K562 (cell line): ENCODE measurements around the gene FCRL6. TPM values are rescaled to one million over a fixed set of nuclear protein-coding genes. Genes with fewer than 3 reads are reported as not detected.

Source experiments
- ATAC-seq: fragments of 200-7000 bp; cut with Tn5 transposase; 3 replicates; pipeline ENCODE4 v1.9.1; 2020; ENCODE audit warnings: moderate library complexity
- BruUV-seq: library from RNA; stranded (reverse); fragments of 400-500 nt; replicated peaks from 2 replicates; lab custom pipeline; 2021; lab: Mats Ljungman, UMichigan
- CTCF ChIA-PET: fragments of 300-600 bp; formaldehyde crosslinking; extraction: SDS; loops from one replicate; lab custom pipeline; 2021; ENCODE audit warnings: low intra/inter-chr PET ratio; lab: Yijun Ruan, JAX
- POLR2A ChIA-PET: fragments of 300-600, 350-650 bp; sonication (Branson Sonifier 250); formaldehyde crosslinking; extraction: SDS; loops from one replicate; lab custom pipeline; 2021; ENCODE audit warnings: antibody characterized with exemption, inconsistent platforms; lab: Yijun Ruan, JAX
- DNase-seq, 4 experiments: peaks; one replicate each; pipeline versions ENCODE4 v3.0.0 to v3.0.0-alpha.2; 2011 to 2018; ENCODE audit warnings: low spot score in 3 of 4, mixed read lengths in 3 of 4; ENCODE audit errors: extremely low read depth in 1 of 4
- FAIRE-seq: peaks from 2 replicates; lab custom pipeline; 2011; peaks lifted over from hg19 to GRCh38; lab: Jason Lieb, UNC
- H2AFZ ChIP-seq: 2 replicates; pipeline ENCODE4 v1.6.0; 2011; ENCODE audit warnings: low read depth, low read length, control low read depth, inconsistent platforms
- H3K27ac ChIP-seq: fragments of 200-600 bp; 3 replicates; pipeline ENCODE4 v1.8.0; 2011; ENCODE audit warnings: low read depth, mild to moderate bottlenecking, control low read depth, inconsistent platforms, low read length, moderate library complexity, mixed read lengths; ENCODE audit errors: extremely low read depth
- H3K27me3 ChIP-seq, 2 experiments: fragments of 300-600 bp in 1 of 2; 2 replicates in 1 of 2; 3 replicates in 1 of 2; pipeline versions ENCODE4 v1.6.0 to v1.8.0; 2011; ENCODE audit warnings: inconsistent platforms in 2 of 2, low read length in 2 of 2, mild to moderate bottlenecking in 1 of 2, mixed read lengths in 1 of 2, moderate library complexity in 1 of 2; ENCODE audit not compliant: control insufficient read depth in 2 of 2, insufficient read depth in 2 of 2
- H3K36me3 ChIP-seq: fragments of 300-600 bp; 3 replicates; pipeline ENCODE4 v1.8.0; 2011; ENCODE audit warnings: mild to moderate bottlenecking, low read length, inconsistent platforms; ENCODE audit not compliant: control insufficient read depth, insufficient read depth
- H3K4me1 ChIP-seq, 2 experiments: fragments of 200-600 bp in 1 of 2; replicated peaks in 1 of 2; 2 replicates in 1 of 2; 3 replicates in 1 of 2; pipeline versions ENCODE4 v1.5.1 to v1.8.0; 2011; ENCODE audit warnings: inconsistent platforms in 2 of 2, low read length in 2 of 2, mild to moderate bottlenecking in 1 of 2, mixed read lengths in 1 of 2, moderate library complexity in 1 of 2; ENCODE audit not compliant: control insufficient read depth in 2 of 2, insufficient read depth in 2 of 2
- H3K4me2 ChIP-seq: 2 replicates; pipeline ENCODE4 v1.6.1; 2011; ENCODE audit warnings: low read length, control low read depth, inconsistent platforms, mixed read lengths; ENCODE audit not compliant: insufficient read depth
- H3K4me3 ChIP-seq: fragments of 200-600 bp; sonication (generic), shearing (Covaris generic); 2 replicates; pipeline ENCODE4 v1.5.1; 2016; ENCODE audit warnings: control low read depth, inconsistent platforms
- H3K79me2 ChIP-seq: fragments of 200-600 bp; 3 replicates; pipeline ENCODE4 v1.8.0; 2011; ENCODE audit warnings: low read length, inconsistent platforms; ENCODE audit not compliant: control insufficient read depth, insufficient read depth
- H3K9ac ChIP-seq, 2 experiments: 2 replicates each; pipeline versions ENCODE4 v1.6.0 to v1.6.1; 2011; ENCODE audit warnings: low read depth in 2 of 2, low read length in 2 of 2, control low read depth in 1 of 2, inconsistent platforms in 1 of 2, mild to moderate bottlenecking in 1 of 2, mixed read lengths in 1 of 2; ENCODE audit not compliant: insufficient read depth in 1 of 2
- H3K9me1 ChIP-seq: one replicate; pipeline ENCODE4 v1.6.0; 2011; ENCODE audit warnings: inconsistent platforms, mild to moderate bottlenecking, low read length, moderate library complexity; ENCODE audit not compliant: control insufficient read depth, insufficient read depth
- H3K9me3 ChIP-seq: replicated peaks from 2 replicates; pipeline ENCODE4 v1.5.1; 2011; ENCODE audit warnings: low read depth, low read length, inconsistent platforms; ENCODE audit not compliant: control insufficient read depth, insufficient read depth
- H4K20me1 ChIP-seq: replicated peaks from 2 replicates; pipeline ENCODE4 v1.6.1; 2011; ENCODE audit warnings: low read length, inconsistent platforms, mixed read lengths; ENCODE audit not compliant: control insufficient read depth, insufficient read depth
- PHB2 ChIP-seq: fragments of 450-650 bp; IDR thresholded peaks from 2 replicates; pipeline ENCODE4 v1.6.1; 2017; ENCODE audit warnings: low read depth
- SP1 ChIP-seq: sonication (generic); formaldehyde crosslinking; IDR thresholded peaks from 2 replicates; pipeline ENCODE4 v1.8.1; 2022; ENCODE audit warnings: mild to moderate bottlenecking, missing genetic modification reagents
- WGBS: fragments of 100-300 bp; shearing (Covaris generic); methylation state at CpG from one replicate; pipeline ENCODE4 v1.1.6; 2016; ENCODE audit warnings: low coverage, mixed read lengths; ENCODE audit not compliant: insufficient coverage; ENCODE audit errors: missing lambda C conversion rate; 5-methylcytosine and 5-hydroxymethylcytosine counted together
- in situ Hi-C: fragments of 300-500 bp; cut with MboI; formaldehyde crosslinking; loops from 4 replicates; pipeline ENCODE4 v1.15.0; 2018; ENCODE audit warnings: inconsistent platforms, mixed read lengths
- intact Hi-C: fragments of 100-400 bp; cut with micrococcal nuclease; formaldehyde crosslinking; loops from 2 replicates; pipeline ENCODE4 v1.14.2; 2022
- polyA plus RNA-seq, 8 experiments: library from polyadenylated mRNA; depleted of rRNA in 4 of 8; stranded (reverse) in 5 of 8; unstranded in 3 of 8; fragments of >200 nt; fragmentation: Nextera tagmentation in 2 of 8; fragmentation: Illumina TruSeq in 1 of 8; extraction: Ambion mirVana in 2 of 8; extraction: Trizol in 1 of 8; gene quantifications; 2 replicates each; pipeline versions ENCODE4 v1.2.1 to v1.2.3, GENCODE V29; 2011 to 2014; ENCODE audit warnings: inconsistent platforms in 1 of 8, missing spikeins in 1 of 8
- total RNA-seq, 7 experiments: library from RNA; depleted of rRNA in 6 of 7; stranded (reverse); fragments of >200 nt in 6 of 7; fragmentation: Illumina TruSeq in 2 of 7; extraction: Trizol in 2 of 7; gene quantifications; 2 replicates each; pipeline versions ENCODE4 v1.2.1 to v1.2.3, GENCODE V29; 2011 to 2021; ENCODE audit warnings: low replicate concordance in 1 of 7
- TF ChIP-seq, protein P1 (sequence below): sonication (generic); formaldehyde crosslinking; IDR thresholded peaks from 2 replicates; pipeline ENCODE4 v1.9.0; 2022; ENCODE audit warnings: mild to moderate bottlenecking, missing genetic modification reagents
- TF ChIP-seq, protein P2 (sequence below): fragments of 450-650 bp; formaldehyde crosslinking; IDR thresholded peaks from 2 replicates; pipeline ENCODE4 v1.4.0; 2020; ENCODE audit warnings: mild to moderate bottlenecking, moderate library complexity

FCRL6 gene
- total and polyA plus RNA-seq, 9 of the 15 experiments (the other 6 are each of a cell fraction or from before 2014, with no cell fraction given): not detected

DNA sequence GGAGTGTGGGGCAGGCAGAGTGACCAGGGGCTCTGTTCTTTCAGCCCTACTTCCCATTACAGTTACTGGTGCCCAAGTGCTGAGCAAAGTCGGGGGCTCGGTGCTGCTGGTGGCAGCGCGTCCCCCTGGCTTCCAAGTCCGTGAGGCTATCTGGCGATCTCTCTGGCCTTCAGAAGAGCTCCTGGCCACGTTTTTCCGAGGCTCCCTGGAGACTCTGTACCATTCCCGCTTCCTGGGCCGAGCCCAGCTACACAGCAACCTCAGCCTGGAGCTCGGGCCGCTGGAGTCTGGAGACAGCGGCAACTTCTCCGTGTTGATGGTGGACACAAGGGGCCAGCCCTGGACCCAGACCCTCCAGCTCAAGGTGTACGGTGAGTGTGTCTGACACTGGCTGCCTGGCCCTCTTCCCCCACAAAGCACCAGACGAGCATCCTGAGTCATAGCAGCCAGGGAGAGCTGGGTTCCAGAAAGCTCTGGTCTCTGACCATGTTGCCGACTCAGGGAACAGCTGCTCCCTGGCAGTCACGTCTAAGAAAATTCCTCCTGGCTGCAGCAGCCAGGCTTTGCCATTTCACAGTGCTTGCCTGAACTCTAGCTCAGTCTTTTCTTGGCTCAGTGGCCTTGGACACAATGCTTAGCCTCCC is 27.8 kb downstream of the FCRL6 start:
- no peak overlapping the region for H2AFZ ChIP-seq
- ATAC-seq: no peak
- H3K9ac ChIP-seq: no peak overlapping the region
- H3K9me1 ChIP-seq: no peaks in the 10 kb centered on the region
- no peak for FAIRE-seq
- ChIA-PET POLR2A (interaction anchor here (0.7 to 1.7 kb wide), 3 partner anchors 12 to 88 kb away, joined by 3 to 5 read pairs (median 3); no protein-coding TSS in a partner anchor), CTCF (no interaction called here)
- H3K9me3 ChIP-seq: no peaks in the 10 kb centered on the region
- H3K4me3 ChIP-seq: no peak overlapping the region
- TF ChIP-seq PHB2 (no peak), SP1 (CRISPR knock-in tag) (no peak)
- TF ChIP-seq, protein P1, sequence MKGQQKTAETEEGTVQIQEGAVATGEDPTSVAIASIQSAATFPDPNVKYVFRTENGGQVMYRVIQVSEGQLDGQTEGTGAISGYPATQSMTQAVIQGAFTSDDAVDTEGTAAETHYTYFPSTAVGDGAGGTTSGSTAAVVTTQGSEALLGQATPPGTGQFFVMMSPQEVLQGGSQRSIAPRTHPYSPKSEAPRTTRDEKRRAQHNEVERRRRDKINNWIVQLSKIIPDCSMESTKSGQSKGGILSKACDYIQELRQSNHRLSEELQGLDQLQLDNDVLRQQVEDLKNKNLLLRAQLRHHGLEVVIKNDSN (CRISPR knock-in tag): no peak
- TF ChIP-seq, protein P2, sequence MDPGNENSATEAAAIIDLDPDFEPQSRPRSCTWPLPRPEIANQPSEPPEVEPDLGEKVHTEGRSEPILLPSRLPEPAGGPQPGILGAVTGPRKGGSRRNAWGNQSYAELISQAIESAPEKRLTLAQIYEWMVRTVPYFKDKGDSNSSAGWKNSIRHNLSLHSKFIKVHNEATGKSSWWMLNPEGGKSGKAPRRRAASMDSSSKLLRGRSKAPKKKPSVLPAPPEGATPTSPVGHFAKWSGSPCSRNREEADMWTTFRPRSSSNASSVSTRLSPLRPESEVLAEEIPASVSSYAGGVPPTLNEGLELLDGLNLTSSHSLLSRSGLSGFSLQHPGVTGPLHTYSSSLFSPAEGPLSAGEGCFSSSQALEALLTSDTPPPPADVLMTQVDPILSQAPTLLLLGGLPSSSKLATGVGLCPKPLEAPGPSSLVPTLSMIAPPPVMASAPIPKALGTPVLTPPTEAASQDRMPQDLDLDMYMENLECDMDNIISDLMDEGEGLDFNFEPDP (CRISPR knock-in tag): no peak
- DNase-seq: no peak
- no TSS peak for BruUV-seq
- no peaks in the 10 kb centered on the region for H3K36me3 ChIP-seq
- H3K79me2 ChIP-seq: no peaks in the 10 kb centered on the region
- WGBS: 4% methylated on average over 18 of the region's 18 CpGs
- H3K27me3 ChIP-seq: peaks cover 23 to 75% of the 10 kb centered on the region in 2 experiments; a peak in 4 of 5 replicates
- H3K4me2 ChIP-seq: no peak overlapping the region
- in situ Hi-C loops: no loop called here
- no peaks in the 10 kb centered on the region for H4K20me1 ChIP-seq
- intact Hi-C loops: loop anchor here (10.0 kb wide), 1 partner anchor 95 kb away; the partner anchor contains the start of gene TAGLN2
- peaks cover 0 to 5% of the 10 kb centered on the region in 2 experiments; a peak in 2 of 5 replicates for H3K4me1 ChIP-seq
- no peak overlapping the region for H3K27ac ChIP-seq
